K562 (cell line): ENCODE data around the gene EEF2K. TPM values are rescaled to one million over a fixed set of nuclear protein-coding genes. Genes with fewer than 3 reads are reported as not detected.

Source experiments
- ATF6 ChIP-seq: sonication (generic); formaldehyde crosslinking; IDR thresholded peaks from 2 replicates; pipeline ENCODE4 v1.4.0; 2020; ENCODE audit warnings: mild to moderate bottlenecking, missing genetic modification reagents
- BCOR ChIP-seq: fragments of 450-650 bp; IDR thresholded peaks from 2 replicates; pipeline ENCODE4 v1.6.1; 2016
- CAMTA2 ChIP-seq: fragments of 250-450 bp; sonication (Bioruptor Pico); conservative IDR thresholded peaks from 2 replicates; pipeline ENCODE4 v1.5.1; 2022
- CREM ChIP-seq: IDR thresholded peaks from 2 replicates; pipeline ENCODE4 v1.6.1; 2014; ENCODE audit warnings: antibody characterized with exemption, low read depth
- LCOR ChIP-seq: sonication (generic); formaldehyde crosslinking; IDR thresholded peaks from 2 replicates; pipeline ENCODE4 v1.8.0; 2022; ENCODE audit warnings: mild to moderate bottlenecking, missing genetic modification reagents
- MYNN ChIP-seq, 2 experiments: sonication (generic); formaldehyde crosslinking in 1 of 2; IDR thresholded peaks; 2 replicates each; pipeline versions ENCODE4 v1.5.0 to v1.6.1; 2016 to 2020; ENCODE audit warnings: antibody characterized with exemption in 1 of 2, missing genetic modification reagents in 1 of 2
- STAT6 ChIP-seq: sonication (generic); formaldehyde crosslinking; IDR thresholded peaks from 2 replicates; pipeline ENCODE4 v1.8.1; 2023; ENCODE audit warnings: mild to moderate bottlenecking, missing genetic modification reagents
- TCFL5 ChIP-seq: fragments of 250-450 bp; sonication (Bioruptor Pico); conservative IDR thresholded peaks from 2 replicates; pipeline ENCODE4 v1.6.1; 2021; ENCODE audit warnings: mild to moderate bottlenecking, moderate library complexity, matching md5 sums
- ZNF274 ChIP-seq: IDR thresholded peaks from 2 replicates; pipeline ENCODE4 v1.6.1; 2011; ENCODE audit warnings: low read depth, mild to moderate bottlenecking, low read length, moderate library complexity, borderline replicate concordance
- ZNF518B ChIP-seq: fragments of 250-450 bp; sonication (Bioruptor Pico); IDR thresholded peaks from 2 replicates; pipeline ENCODE4 v1.5.0; 2021; ENCODE audit warnings: mild to moderate bottlenecking, moderate library complexity
- ZNF655 ChIP-seq: fragments of 250-450 bp; sonication (Bioruptor Pico); IDR thresholded peaks from 2 replicates; pipeline ENCODE4 v1.5.0; 2021
- polyA plus RNA-seq, 8 experiments: library from polyadenylated mRNA; depleted of rRNA in 4 of 8; stranded (reverse) in 5 of 8; unstranded in 3 of 8; fragments of >200 nt; fragmentation: Nextera tagmentation in 2 of 8; fragmentation: Illumina TruSeq in 1 of 8; extraction: Ambion mirVana in 2 of 8; extraction: Trizol in 1 of 8; gene quantifications; 2 replicates each; pipeline versions ENCODE4 v1.2.1 to v1.2.3, GENCODE V29; 2011 to 2014; ENCODE audit warnings: inconsistent platforms in 1 of 8, missing spikeins in 1 of 8
- total RNA-seq, 7 experiments: library from RNA; depleted of rRNA in 6 of 7; stranded (reverse); fragments of >200 nt in 6 of 7; fragmentation: Illumina TruSeq in 2 of 7; extraction: Trizol in 2 of 7; gene quantifications; 2 replicates each; pipeline versions ENCODE4 v1.2.1 to v1.2.3, GENCODE V29; 2011 to 2021; ENCODE audit warnings: low replicate concordance in 1 of 7

The EEF2K gene
- total and polyA plus RNA-seq, 9 of the 15 experiments (the other 6 are each of a cell fraction or from before 2014, with no cell fraction given), result 3.0 to 35.2 (median 12.2) TPM

GRCh38 chr16:22297871-22298733 lies 92.0 kb downstream of the EEF2K start (continued):
- TF ChIP-seq STAT6 (CRISPR knock-in tag), result peak; percentile 42; the same call in 1 of the 2 replicates
- peak; percentile 65; the same call in 1 of the 2 replicates for TF ChIP-seq ATF6 (CRISPR knock-in tag)
- TF ChIP-seq TCFL5 (CRISPR knock-in tag), result 0 out of 2 replicates have a peak, but pooled peaks have one; percentile 8
- peak; percentile 84 for TF ChIP-seq MYNN (IDR thresholded peaks at IDR 0.05)
- TF ChIP-seq MYNN (CRISPR knock-in tag; IDR thresholded peaks at IDR 0.05), result no peak
- TF ChIP-seq CAMTA2 (CRISPR knock-in tag), result no peak
- peak; percentile 87; the same call in 1 of the 2 replicates for TF ChIP-seq ZNF655 (CRISPR knock-in tag)
- TF ChIP-seq CREM, result peak; percentile 96
- TF ChIP-seq LCOR, result 0 out of 2 replicates have a peak, but pooled peaks have one; percentile 63
- 0 out of 2 replicates have a peak, but pooled peaks have one; percentile 68 for TF ChIP-seq ZNF518B (CRISPR knock-in tag)
- peak; percentile 26; the same call in 1 of the 2 replicates for TF ChIP-seq ZNF274
- TF ChIP-seq BCOR, result peak; percentile 10; the same call in 1 of the 2 replicates
